Measurements from ENCODE around the gene CHAC1. TPM values are rescaled to one million over a fixed set of nuclear protein-coding genes. Genes with fewer than 3 reads are reported as not detected.

The CHAC1 gene, protein sequence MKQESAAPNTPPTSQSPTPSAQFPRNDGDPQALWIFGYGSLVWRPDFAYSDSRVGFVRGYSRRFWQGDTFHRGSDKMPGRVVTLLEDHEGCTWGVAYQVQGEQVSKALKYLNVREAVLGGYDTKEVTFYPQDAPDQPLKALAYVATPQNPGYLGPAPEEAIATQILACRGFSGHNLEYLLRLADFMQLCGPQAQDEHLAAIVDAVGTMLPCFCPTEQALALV
- total RNA-seq, result 1 to 10 TPM; 6.8 to 9.0 TPM
- 28.5 TPM for polyA plus RNA-seq (2013, experiment 1 of 2)
- polyA plus RNA-seq (2013, experiment 2 of 2), result 11.2 TPM
- long read RNA-seq, experiment 1, partial matches to known transcripts, result 0 of 1 reads
- long read RNA-seq, experiment 1, other reads (novel, unspliced or antisense), result 0 of 1 reads
- long read RNA-seq, experiment 2, transcript CHAC1-202 (3 exons, 1,849 nt), result major isoform, 15 of 15 reads
- long read RNA-seq, experiment 2, partial matches to known transcripts, result 0 of 15 reads
- long read RNA-seq, experiment 2, other reads (novel, unspliced or antisense), result 0 of 15 reads
- long read RNA-seq, experiment 3, transcript CHAC1-202 (3 exons, 1,849 nt), result major isoform, 19 of 22 reads
- long read RNA-seq, experiment 3, partial matches to known transcripts, result 2 of 22 reads
- long read RNA-seq, experiment 3, other reads (novel, unspliced or antisense), result 1 of 22 reads
- long read RNA-seq, experiment 4, transcript CHAC1-202 (3 exons, 1,849 nt), result major isoform, 43 of 43 reads
- long read RNA-seq, experiment 4, partial matches to known transcripts, result 0 of 43 reads
- long read RNA-seq, experiment 4, other reads (novel, unspliced or antisense), result 0 of 43 reads

GRCh38 chr15:40952901-40953712 lies at the start of gene CHAC1:
Gene CHAC1 (plus strand): TSS chr15:40953471. CDS start chr15:40953584, 113 bp downstream.
- peaks cover 2% of the 10 kb centered on the region for H3K36me3 Mint-ChIP-seq (ENCODE audit: low read depth)
- H3K27ac ChIP-seq (ENCODE audit: low read depth, low read length), result peak within 1 kb of the TSS; percentile 90
- no peaks in the 10 kb centered on the region for H3K9me3 Mint-ChIP-seq
- H3K4me3 ChIP-seq (ENCODE audit: low read length), result peak within 1 kb of the TSS; percentile 90
- peak within 1 kb of the TSS; percentile 95 for H3K27ac Mint-ChIP-seq
- H3K4me3 Mint-ChIP-seq, result peak within 1 kb of the TSS; percentile 77
- H3K4me1 ChIP-seq (ENCODE audit: control insufficient read depth, insufficient read depth, low read length), result no peaks in the 10 kb centered on the region
- peak within 1 kb of the TSS; percentile 90 for H3K9ac ChIP-seq (ENCODE audit: extremely low read depth, low read length, poor library complexity, severe bottlenecking)
- peak; percentile 98 for DNase-seq
- H3K9me3 ChIP-seq (ENCODE audit: control insufficient read depth, low read length), result no peaks in the 10 kb centered on the region
- peaks cover 35% of the 10 kb centered on the region for H3K27me3 Mint-ChIP-seq (ENCODE audit: insufficient read depth)
- TF ChIP-seq, protein P1, sequence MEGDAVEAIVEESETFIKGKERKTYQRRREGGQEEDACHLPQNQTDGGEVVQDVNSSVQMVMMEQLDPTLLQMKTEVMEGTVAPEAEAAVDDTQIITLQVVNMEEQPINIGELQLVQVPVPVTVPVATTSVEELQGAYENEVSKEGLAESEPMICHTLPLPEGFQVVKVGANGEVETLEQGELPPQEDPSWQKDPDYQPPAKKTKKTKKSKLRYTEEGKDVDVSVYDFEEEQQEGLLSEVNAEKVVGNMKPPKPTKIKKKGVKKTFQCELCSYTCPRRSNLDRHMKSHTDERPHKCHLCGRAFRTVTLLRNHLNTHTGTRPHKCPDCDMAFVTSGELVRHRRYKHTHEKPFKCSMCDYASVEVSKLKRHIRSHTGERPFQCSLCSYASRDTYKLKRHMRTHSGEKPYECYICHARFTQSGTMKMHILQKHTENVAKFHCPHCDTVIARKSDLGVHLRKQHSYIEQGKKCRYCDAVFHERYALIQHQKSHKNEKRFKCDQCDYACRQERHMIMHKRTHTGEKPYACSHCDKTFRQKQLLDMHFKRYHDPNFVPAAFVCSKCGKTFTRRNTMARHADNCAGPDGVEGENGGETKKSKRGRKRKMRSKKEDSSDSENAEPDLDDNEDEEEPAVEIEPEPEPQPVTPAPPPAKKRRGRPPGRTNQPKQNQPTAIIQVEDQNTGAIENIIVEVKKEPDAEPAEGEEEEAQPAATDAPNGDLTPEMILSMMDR (conservative IDR thresholded peaks at IDR 0.05), result peak; percentile 24
- 1% methylated on average over 20 to 72 of the region's 72 CpGs for WGBS, 2 experiments (ENCODE audit: insufficient coverage in 1 of 2, insufficient read length in 1 of 2)
- no peaks in the 10 kb centered on the region for H3K27me3 ChIP-seq (ENCODE audit: control insufficient read depth, insufficient read depth, low read length, poor library complexity, severe bottlenecking)
- no peaks in the 10 kb centered on the region for H3K36me3 ChIP-seq (ENCODE audit: control insufficient read depth, insufficient read depth, low read length)
- peaks cover 24% of the 10 kb centered on the region for H3K4me1 Mint-ChIP-seq

GRCh38 chr15:40904552-40905201 lies 48.6 kb upstream of the CHAC1 start:
- Histone ChIP-seq H3K27me3 (ENCODE audit: control insufficient read depth, insufficient read depth, low read length, poor library complexity, severe bottlenecking) (no peaks in the 10 kb centered on the region), H3K36me3 (ENCODE audit: control insufficient read depth, insufficient read depth, low read length) (peaks cover 50% of the 10 kb centered on the region), H3K27ac (ENCODE audit: low read depth, low read length) (no peak overlapping the region), H3K4me1 (ENCODE audit: control insufficient read depth, insufficient read depth, low read length) (no peaks in the 10 kb centered on the region), H3K9me3 (ENCODE audit: control insufficient read depth, low read length) (no peaks in the 10 kb centered on the region), H3K9ac (ENCODE audit: extremely low read depth, low read length, poor library complexity, severe bottlenecking) (no peak overlapping the region), H3K4me3 (ENCODE audit: low read length) (no peak overlapping the region)
- no peak for DNase-seq
- H3K4me1 Mint-ChIP-seq, result no peaks in the 10 kb centered on the region
- TF ChIP-seq, protein P1 (conservative IDR thresholded peaks at IDR 0.05), result no peak
- H3K27me3 Mint-ChIP-seq (ENCODE audit: insufficient read depth), result no peaks in the 10 kb centered on the region
- no peaks in the 10 kb centered on the region for H3K9me3 Mint-ChIP-seq
- WGBS, 2 experiments (ENCODE audit: insufficient coverage in 1 of 2, insufficient read length in 1 of 2), result 95 to 100% methylated on average over 4 to 7 of the region's 7 CpGs
- H3K36me3 Mint-ChIP-seq (ENCODE audit: low read depth), result peaks cover 40% of the 10 kb centered on the region
- no peak overlapping the region for H3K4me3 Mint-ChIP-seq
- H3K27ac Mint-ChIP-seq, result peak overlapping the region; percentile 48

All from endodermal cell (in vitro differentiated cells).